ENCODE results near the gene TLE5. TPM values are rescaled to one million over a fixed set of nuclear protein-coding genes. Genes with fewer than 3 reads are reported as not detected.

Gene TLE5
- total RNA-seq, 1 donor from 2014 or later, result 428 TPM

- intact Hi-C loops (cut with micrococcal nuclease), result loop anchor here (10.0 kb wide), 1 partner anchor 99 kb away; no protein-coding TSS in a partner anchor
- Mint-ChIP-seq H3K4me1 (ENCODE audit: low read depth) (peaks cover 7% of the 10 kb centered on the region), H3K36me3 (ENCODE audit: low read depth) (peaks cover 3% of the 10 kb centered on the region), H3K27me3 (ENCODE audit: low read depth) (no peaks in the 10 kb centered on the region), H3K27ac (no peak overlapping the region), H3K9me3 (no peaks in the 10 kb centered on the region), H3K4me3 (ENCODE audit: low read depth) (no peak overlapping the region)
- no peak for DNase-seq (ENCODE audit: low spot score)
These were observed 3.5 kb upstream of the TLE5 start for GRCh38 chr19:3065675-3066357.

- Mint-ChIP-seq H3K4me3 (ENCODE audit: low read depth) (peak overlapping the region; percentile 90), H3K27ac (peak overlapping the region; percentile 97), H3K4me1 (ENCODE audit: low read depth) (peaks cover 15% of the 10 kb centered on the region), H3K36me3 (ENCODE audit: low read depth) (peaks cover 18% of the 10 kb centered on the region), H3K9me3 (no peaks in the 10 kb centered on the region), H3K27me3 (ENCODE audit: low read depth) (no peaks in the 10 kb centered on the region)
- no peak for DNase-seq (ENCODE audit: low spot score)
- intact Hi-C loops (cut with micrococcal nuclease), result loop anchor here (10.0 kb wide), 1 partner anchor 101 kb away; no protein-coding TSS in a partner anchor
These were observed 1.7 kb upstream of the TLE5 start for GRCh38 chr19:3064011-3064330.

GRCh38 chr19:3061182-3062161 lies 823 bp downstream of the TLE5 start:
- peak overlapping the region; percentile 88 for H3K4me3 Mint-ChIP-seq (ENCODE audit: low read depth)
- peaks cover 23% of the 10 kb centered on the region for H3K4me1 Mint-ChIP-seq (ENCODE audit: low read depth)
- peak overlapping the region; percentile 90 for H3K27ac Mint-ChIP-seq
- H3K27me3 Mint-ChIP-seq (ENCODE audit: low read depth), result no peaks in the 10 kb centered on the region
- peak; percentile 68 for DNase-seq (ENCODE audit: low spot score)
- no peaks in the 10 kb centered on the region for H3K9me3 Mint-ChIP-seq
- intact Hi-C loops (cut with micrococcal nuclease), result loop anchor here (1.0 to 10.0 kb wide), 2 partner anchors 26 to 103 kb away; no protein-coding TSS in a partner anchor
- peaks cover 38% of the 10 kb centered on the region for H3K36me3 Mint-ChIP-seq (ENCODE audit: low read depth)

- DNase-seq (ENCODE audit: low spot score), result no peak
- no peaks in the 10 kb centered on the region for H3K9me3 Mint-ChIP-seq
- intact Hi-C loops (cut with micrococcal nuclease), result loop anchor here (1.0 to 10.0 kb wide), 2 partner anchors 26 to 104 kb away; no protein-coding TSS in a partner anchor
- H3K36me3 Mint-ChIP-seq (ENCODE audit: low read depth), result peaks cover 41% of the 10 kb centered on the region
- H3K27me3 Mint-ChIP-seq (ENCODE audit: low read depth), result no peaks in the 10 kb centered on the region
- H3K4me1 Mint-ChIP-seq (ENCODE audit: low read depth), result peaks cover 23% of the 10 kb centered on the region
- H3K4me3 Mint-ChIP-seq (ENCODE audit: low read depth), result peak overlapping the region; percentile 88
- H3K27ac Mint-ChIP-seq, result peak overlapping the region; percentile 90
These were observed 1.5 kb downstream of the TLE5 start for GRCh38 chr19:3060857-3061181.

- Mint-ChIP-seq H3K27me3 (ENCODE audit: low read depth) (no peaks in the 10 kb centered on the region), H3K9me3 (no peaks in the 10 kb centered on the region), H3K27ac (peak overlapping the region; percentile 8), H3K4me3 (ENCODE audit: low read depth) (peak overlapping the region; percentile 51), H3K36me3 (ENCODE audit: low read depth) (peaks cover 53% of the 10 kb centered on the region), H3K4me1 (ENCODE audit: low read depth) (peaks cover 30% of the 10 kb centered on the region)
- no peak for DNase-seq (ENCODE audit: low spot score)
- intact Hi-C loops (cut with micrococcal nuclease), result loop anchor here (10.0 kb wide), 1 partner anchor 105 kb away; no protein-coding TSS in a partner anchor
These were observed 2.6 kb downstream of the TLE5 start for GRCh38 chr19:3059653-3060052.

GRCh38 chr19:3058821-3059314 lies 3.4 kb downstream of the TLE5 start:
- Mint-ChIP-seq H3K36me3 (ENCODE audit: low read depth) (peaks cover 60% of the 10 kb centered on the region), H3K4me1 (ENCODE audit: low read depth) (peaks cover 30% of the 10 kb centered on the region), H3K27me3 (ENCODE audit: low read depth) (no peaks in the 10 kb centered on the region), H3K27ac (no peak overlapping the region), H3K4me3 (ENCODE audit: low read depth) (no peak overlapping the region), H3K9me3 (no peaks in the 10 kb centered on the region)
- intact Hi-C loops (cut with micrococcal nuclease), result no loop called here
- no peak for DNase-seq (ENCODE audit: low spot score)

- H3K4me1 Mint-ChIP-seq (ENCODE audit: low read depth), result peaks cover 28% of the 10 kb centered on the region
- intact Hi-C loops (cut with micrococcal nuclease), result no loop called here
These were observed 4.1 kb downstream of the TLE5 start for GRCh38 chr19:3058009-3058820.

GRCh38 chr19:3057275-3057714 lies 5.0 kb downstream of the TLE5 start:
- H3K27ac Mint-ChIP-seq, result no peak overlapping the region
- no peaks in the 10 kb centered on the region for H3K27me3 Mint-ChIP-seq (ENCODE audit: low read depth)
- peaks cover 68% of the 10 kb centered on the region for H3K36me3 Mint-ChIP-seq (ENCODE audit: low read depth)
- no peaks in the 10 kb centered on the region for H3K9me3 Mint-ChIP-seq
- intact Hi-C loops (cut with micrococcal nuclease), result no loop called here
- no peak overlapping the region for H3K4me3 Mint-ChIP-seq (ENCODE audit: low read depth)
- no peak for DNase-seq (ENCODE audit: low spot score)
- H3K4me1 Mint-ChIP-seq (ENCODE audit: low read depth), result peaks cover 27% of the 10 kb centered on the region

More at GRCh38 chr19:3058009-3058820, 4.1 kb downstream of the TLE5 start:
- Mint-ChIP-seq H3K36me3 (ENCODE audit: low read depth) (peaks cover 63% of the 10 kb centered on the region), H3K9me3 (no peaks in the 10 kb centered on the region), H3K27ac (no peak overlapping the region), H3K27me3 (ENCODE audit: low read depth) (no peaks in the 10 kb centered on the region), H3K4me3 (ENCODE audit: low read depth) (no peak overlapping the region)
- no peak for DNase-seq (ENCODE audit: low spot score)

GRCh38 chr19:3056417-3057088 lies 5.7 kb downstream of the TLE5 start:
- Mint-ChIP-seq H3K4me3 (ENCODE audit: low read depth) (no peak overlapping the region), H3K4me1 (ENCODE audit: low read depth) (peaks cover 27% of the 10 kb centered on the region), H3K27ac (no peak overlapping the region), H3K36me3 (ENCODE audit: low read depth) (peaks cover 68% of the 10 kb centered on the region), H3K27me3 (ENCODE audit: low read depth) (no peaks in the 10 kb centered on the region), H3K9me3 (no peaks in the 10 kb centered on the region)
- intact Hi-C loops (cut with micrococcal nuclease), result no loop called here
- DNase-seq (ENCODE audit: low spot score), result no peak

- H3K4me3 Mint-ChIP-seq (ENCODE audit: low read depth), result no peak overlapping the region
- no peaks in the 10 kb centered on the region for H3K9me3 Mint-ChIP-seq
- H3K27me3 Mint-ChIP-seq (ENCODE audit: low read depth), result no peaks in the 10 kb centered on the region
- H3K27ac Mint-ChIP-seq, result no peak overlapping the region
- H3K4me1 Mint-ChIP-seq (ENCODE audit: low read depth), result peaks cover 25% of the 10 kb centered on the region
- intact Hi-C loops (cut with micrococcal nuclease), result no loop called here
- no peak for DNase-seq (ENCODE audit: low spot score)
- peaks cover 65% of the 10 kb centered on the region for H3K36me3 Mint-ChIP-seq (ENCODE audit: low read depth)
These were observed 6.4 kb downstream of the TLE5 start for GRCh38 chr19:3055741-3056416.

- no peaks in the 10 kb centered on the region for H3K27me3 Mint-ChIP-seq (ENCODE audit: low read depth)
- H3K9me3 Mint-ChIP-seq, result no peaks in the 10 kb centered on the region
- H3K4me3 Mint-ChIP-seq (ENCODE audit: low read depth), result no peak overlapping the region
- DNase-seq (ENCODE audit: low spot score), result no peak
- peaks cover 58% of the 10 kb centered on the region for H3K36me3 Mint-ChIP-seq (ENCODE audit: low read depth)
- peaks cover 21% of the 10 kb centered on the region for H3K4me1 Mint-ChIP-seq (ENCODE audit: low read depth)
- intact Hi-C loops (cut with micrococcal nuclease), result no loop called here
- H3K27ac Mint-ChIP-seq, result peak overlapping the region; percentile 42
These were observed 7.1 kb downstream of the TLE5 start for GRCh38 chr19:3054972-3055740.
